Mesenchymal stem cell (in vitro differentiated cells and primary cell): Measurements from ENCODE around the gene FEN1. TPM values are rescaled to one million over a fixed set of nuclear protein-coding genes. Genes with fewer than 3 reads are reported as not detected.

ENCODE experiments used
- DNase-seq: peaks from one replicate; pipeline ENCODE4 v3.0.0-alpha.2; 2013
- H2AFZ ChIP-seq: one replicate; pipeline ENCODE4 v1.6.1; 2013; ENCODE audit warnings: low read depth, mild to moderate bottlenecking, control low read depth, inconsistent platforms, low read length, moderate library complexity
- H2AK5ac ChIP-seq: 2 replicates; pipeline ENCODE4 v1.6.1; 2013; ENCODE audit warnings: low read length, moderate library complexity, mild to moderate bottlenecking, inconsistent platforms; ENCODE audit not compliant: severe bottlenecking
- H2BK120ac ChIP-seq: one replicate; pipeline ENCODE4 v1.6.1; 2013; ENCODE audit warnings: low read depth, mild to moderate bottlenecking, inconsistent platforms, low read length, moderate library complexity
- H2BK12ac ChIP-seq, 2 experiments: one replicate each; pipeline ENCODE4 v1.6.1; 2013; ENCODE audit warnings: inconsistent platforms in 2 of 2, low read length in 2 of 2, mild to moderate bottlenecking in 2 of 2, moderate library complexity in 2 of 2, control low read depth in 1 of 2
- H2BK15ac ChIP-seq: one replicate; pipeline ENCODE4 v1.6.1; 2013; ENCODE audit warnings: mild to moderate bottlenecking, low read depth, inconsistent platforms; ENCODE audit not compliant: poor library complexity, severe bottlenecking
- H2BK5ac ChIP-seq: 2 replicates; pipeline ENCODE4 v1.6.1; 2013; ENCODE audit warnings: low read depth, mild to moderate bottlenecking, low read length, control low read depth, inconsistent platforms; ENCODE audit not compliant: poor library complexity, severe bottlenecking
- H3K14ac ChIP-seq, 2 experiments: one replicate each; pipeline ENCODE4 v1.6.1; 2013; ENCODE audit warnings: inconsistent platforms in 2 of 2, low read length in 2 of 2, control low read depth in 1 of 2, mild to moderate bottlenecking in 1 of 2, moderate library complexity in 1 of 2
- H3K18ac ChIP-seq, 2 experiments: one replicate each; pipeline ENCODE4 v1.6.1; 2013; ENCODE audit warnings: inconsistent platforms in 2 of 2, low read length in 2 of 2, control low read depth in 1 of 2, low read depth in 1 of 2, mild to moderate bottlenecking in 1 of 2
- H3K23ac ChIP-seq, 2 experiments: one replicate each; pipeline ENCODE4 v1.6.1; 2013; ENCODE audit warnings: inconsistent platforms in 2 of 2, low read length in 2 of 2, mild to moderate bottlenecking in 2 of 2, moderate library complexity in 2 of 2, control low read depth in 1 of 2
- H3K27ac ChIP-seq: 2 replicates; pipeline ENCODE4 v1.5.1; 2013; ENCODE audit warnings: mild to moderate bottlenecking, moderate library complexity, low read length, control low read depth, inconsistent platforms; ENCODE audit not compliant: poor library complexity, severe bottlenecking
- H3K27me3 ChIP-seq, 2 experiments: 2 replicates each; pipeline versions ENCODE4 v1.6.1 to v1.7.0; 2013; ENCODE audit warnings: low read length in 2 of 2, mild to moderate bottlenecking in 2 of 2, moderate library complexity in 2 of 2, control low read depth in 1 of 2, inconsistent platforms in 1 of 2; ENCODE audit not compliant: control insufficient read depth in 1 of 2, insufficient read depth in 1 of 2
- H3K36me3 ChIP-seq, 2 experiments: 2 replicates each; pipeline versions ENCODE4 v1.6.1 to v1.7.0; 2013; ENCODE audit warnings: low read length in 2 of 2, control low read depth in 1 of 2, inconsistent platforms in 1 of 2, low read depth in 1 of 2, mild to moderate bottlenecking in 1 of 2; ENCODE audit not compliant: insufficient read depth in 2 of 2, control insufficient read depth in 1 of 2
- H3K4ac ChIP-seq, 2 experiments: one replicate each; pipeline ENCODE4 v1.6.1; 2013; ENCODE audit warnings: inconsistent platforms in 2 of 2, low read length in 2 of 2, mild to moderate bottlenecking in 2 of 2, moderate library complexity in 2 of 2, control low read depth in 1 of 2, low read depth in 1 of 2
- H3K4me1 ChIP-seq: 2 replicates; pipeline ENCODE4 v1.6.1; 2013; ENCODE audit warnings: low read depth, low read length, control low read depth; ENCODE audit not compliant: control insufficient read depth, insufficient read depth
- H3K4me2 ChIP-seq: 2 replicates; pipeline ENCODE4 v1.6.1; 2013; ENCODE audit warnings: low read length, mild to moderate bottlenecking, inconsistent platforms; ENCODE audit not compliant: poor library complexity, severe bottlenecking
- H3K4me3 ChIP-seq, 2 experiments: 2 replicates each; pipeline versions ENCODE4 v1.5.1 to v1.7.0; 2013; ENCODE audit warnings: low read length in 2 of 2, mild to moderate bottlenecking in 2 of 2, control low read depth in 1 of 2, low read depth in 1 of 2; ENCODE audit not compliant: insufficient read depth in 1 of 2
- H3K79me1 ChIP-seq: replicated peaks from 2 replicates; pipeline ENCODE4 v1.6.1; 2013; ENCODE audit warnings: mild to moderate bottlenecking, control low read depth, low read length, inconsistent platforms; ENCODE audit not compliant: poor library complexity, severe bottlenecking
- H3K9ac ChIP-seq: 2 replicates; pipeline ENCODE4 v1.7.0; 2013; ENCODE audit warnings: mild to moderate bottlenecking, low read length, moderate library complexity
- H3K9me3 ChIP-seq: 2 replicates; pipeline ENCODE4 v1.7.0; 2013; ENCODE audit warnings: mild to moderate bottlenecking, low read length; ENCODE audit not compliant: control insufficient read depth
- H4K8ac ChIP-seq: one replicate; pipeline ENCODE4 v1.6.1; 2013; ENCODE audit warnings: inconsistent platforms, mild to moderate bottlenecking, low read length, moderate library complexity
- H4K91ac ChIP-seq: one replicate; pipeline ENCODE4 v1.6.1; 2013; ENCODE audit warnings: mild to moderate bottlenecking, low read length, inconsistent platforms
- WGBS: methylation state at CpG from one replicate; pipeline ENCODE4 v1.1.7; 2013; ENCODE audit warnings: mixed read lengths; 5-methylcytosine and 5-hydroxymethylcytosine counted together
- polyA plus RNA-seq, 2 experiments: library from polyadenylated mRNA; stranded (reverse); fragments of 200-250 nt; gene quantifications; one replicate each; pipeline ENCODE4 v1.2.3, GENCODE V29; 2013

FEN1 gene, protein sequence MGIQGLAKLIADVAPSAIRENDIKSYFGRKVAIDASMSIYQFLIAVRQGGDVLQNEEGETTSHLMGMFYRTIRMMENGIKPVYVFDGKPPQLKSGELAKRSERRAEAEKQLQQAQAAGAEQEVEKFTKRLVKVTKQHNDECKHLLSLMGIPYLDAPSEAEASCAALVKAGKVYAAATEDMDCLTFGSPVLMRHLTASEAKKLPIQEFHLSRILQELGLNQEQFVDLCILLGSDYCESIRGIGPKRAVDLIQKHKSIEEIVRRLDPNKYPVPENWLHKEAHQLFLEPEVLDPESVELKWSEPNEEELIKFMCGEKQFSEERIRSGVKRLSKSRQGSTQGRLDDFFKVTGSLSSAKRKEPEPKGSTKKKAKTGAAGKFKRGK
- polyA plus RNA-seq (2013, experiment 1 of 2), result 10.6 TPM
- 10.7 TPM for polyA plus RNA-seq (2013, experiment 2 of 2)

DNA sequence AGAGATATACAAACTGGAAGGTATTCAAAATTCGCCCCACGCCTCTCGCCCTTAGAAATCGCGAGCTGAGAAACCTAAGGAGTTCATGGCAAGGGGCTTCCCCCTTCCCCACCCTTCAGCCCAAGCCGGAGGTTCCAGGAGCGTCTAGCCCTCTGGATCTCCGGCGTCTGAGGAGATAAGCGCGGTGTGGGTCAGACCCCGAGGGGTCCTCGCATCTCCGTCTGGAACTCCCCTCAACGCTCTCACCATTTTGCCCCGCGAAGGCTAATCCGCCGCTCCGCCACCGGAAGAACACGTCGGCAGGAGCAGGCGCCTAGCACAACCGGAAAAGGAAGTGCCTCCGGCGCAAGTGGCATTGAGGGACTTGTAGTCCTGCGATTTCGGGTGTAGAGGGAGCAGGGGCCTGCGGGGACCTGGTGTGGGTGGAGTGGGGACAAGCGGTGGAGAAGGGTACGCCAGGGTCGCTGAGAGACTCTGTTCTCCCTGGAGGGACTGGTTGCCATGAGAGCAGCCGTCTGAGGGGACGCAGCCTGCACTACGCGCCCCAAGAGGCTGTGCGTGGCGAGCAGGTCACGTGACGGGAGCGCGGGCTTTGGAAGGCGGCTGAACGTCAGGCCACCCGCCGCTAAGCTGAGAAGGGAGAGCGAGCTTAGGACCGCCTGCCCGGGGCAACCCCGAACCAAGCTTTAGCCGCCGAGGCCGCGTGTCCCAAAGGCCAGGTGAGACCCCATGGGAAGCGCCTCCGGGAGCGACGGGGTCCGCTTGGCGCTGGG lies at the start of gene FEN1, which contains the start of gene TMEM258:
Gene FEN1, plus strand, starts transcription at position 602 of the 773 bp plus-strand sequence. CDS start 2,451 bp downstream, outside the sequence.
Gene TMEM258, minus strand, starts transcription at position 290 of the 773 bp plus-strand sequence. Its CDS starts 41 bp downstream, at position 249.
- Histone ChIP-seq H4K91ac (peak within 1 kb of the TSS; percentile 100), H3K4me1 (peaks cover 10% of the 10 kb centered on the region), H2AK5ac (no peak within 1 kb of the TSS), H3K79me1 (peaks cover 15% of the 10 kb centered on the region), H2BK12ac (peak within 1 kb of the TSS; percentile 98 to 99), H3K4me3 (peak within 1 kb of the TSS; percentile 85 to 93), H3K9ac (peak within 1 kb of the TSS; percentile 99), H4K8ac (peak within 1 kb of the TSS; percentile 100), H3K36me3 (peaks cover 38 to 49% of the 10 kb centered on the region in 2 experiments), H3K27ac (peak within 1 kb of the TSS; percentile 98), H3K4ac (peak within 1 kb of the TSS; percentile 98), H3K14ac (peak within 1 kb of the TSS in 1 of 2 experiments; percentile 99), H2BK15ac (peak within 1 kb of the TSS; percentile 99), H3K27me3 (no peaks in the 10 kb centered on the region), H3K9me3 (no peaks in the 10 kb centered on the region), H3K18ac (peak within 1 kb of the TSS; percentile 100), H2BK120ac (peak within 1 kb of the TSS; percentile 100), H2AFZ (peak within 1 kb of the TSS; percentile 99), H3K4me2 (peak within 1 kb of the TSS; percentile 82), H2BK5ac (peak within 1 kb of the TSS; percentile 100), H3K23ac (peak within 1 kb of the TSS; percentile 95 to 98)
- peak; percentile 96 for DNase-seq
- under 1% methylated on average over 46 of the region's 61 CpGs for WGBS

DNA sequence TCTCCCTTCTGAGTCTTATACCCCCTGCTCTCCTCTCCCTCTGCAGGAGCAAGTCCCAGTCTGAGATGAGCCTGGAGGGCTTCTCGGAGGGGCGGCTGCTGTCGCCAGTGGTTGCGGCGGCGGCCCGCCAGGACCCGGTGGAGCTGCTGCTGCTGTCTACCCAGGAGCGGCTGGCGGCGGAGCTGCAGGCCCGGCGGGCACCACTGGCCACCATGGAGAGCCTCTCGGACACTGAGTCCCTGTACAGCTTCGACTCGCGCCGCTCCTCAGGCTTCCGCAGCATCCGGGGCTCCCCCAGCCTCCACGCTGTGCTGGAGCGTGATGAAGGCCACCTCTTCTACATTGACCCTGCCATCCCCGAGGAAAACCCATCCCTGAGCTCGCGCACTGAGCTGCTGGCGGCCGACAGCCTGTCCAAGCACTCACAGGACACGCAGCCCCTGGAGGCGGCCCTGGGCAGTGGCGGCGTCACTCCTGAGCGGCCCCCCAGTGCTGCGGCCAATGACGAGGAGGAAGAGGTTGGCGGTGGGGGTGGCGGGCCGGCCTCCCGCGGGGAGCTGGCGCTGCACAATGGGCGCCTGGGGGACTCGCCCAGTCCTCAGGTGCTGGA lies 49.1 kb upstream of the FEN1 start:
- H2BK12ac ChIP-seq, result no peak overlapping the region
- H2AK5ac ChIP-seq, result no peak overlapping the region
- H2BK15ac ChIP-seq, result no peak overlapping the region
- DNase-seq, result no peak
- no peaks in the 10 kb centered on the region for H3K79me1 ChIP-seq
- H3K4ac ChIP-seq, result no peak overlapping the region
- no peaks in the 10 kb centered on the region for H3K9me3 ChIP-seq
- H3K27ac ChIP-seq, result no peak overlapping the region
- H3K4me3 ChIP-seq, result no peak overlapping the region
- no peak overlapping the region for H3K4me2 ChIP-seq
- no peak overlapping the region for H2BK120ac ChIP-seq
- H3K4me1 ChIP-seq, result peaks cover 37% of the 10 kb centered on the region
- H3K27me3 ChIP-seq, result peaks cover 0 to 8% of the 10 kb centered on the region in 2 experiments
- H4K8ac ChIP-seq, result no peak overlapping the region
- H3K9ac ChIP-seq, result no peak overlapping the region
- no peak overlapping the region for H3K18ac ChIP-seq
- no peak overlapping the region for H2AFZ ChIP-seq
- H4K91ac ChIP-seq, result no peak overlapping the region
- H3K36me3 ChIP-seq, result peaks cover 9 to 59% of the 10 kb centered on the region in 2 experiments
- WGBS, result 92% methylated on average over 41 of the region's 42 CpGs
- no peak overlapping the region for H2BK5ac ChIP-seq
- no peak overlapping the region for H3K23ac ChIP-seq
- H3K14ac ChIP-seq, result no peak overlapping the region

DNA sequence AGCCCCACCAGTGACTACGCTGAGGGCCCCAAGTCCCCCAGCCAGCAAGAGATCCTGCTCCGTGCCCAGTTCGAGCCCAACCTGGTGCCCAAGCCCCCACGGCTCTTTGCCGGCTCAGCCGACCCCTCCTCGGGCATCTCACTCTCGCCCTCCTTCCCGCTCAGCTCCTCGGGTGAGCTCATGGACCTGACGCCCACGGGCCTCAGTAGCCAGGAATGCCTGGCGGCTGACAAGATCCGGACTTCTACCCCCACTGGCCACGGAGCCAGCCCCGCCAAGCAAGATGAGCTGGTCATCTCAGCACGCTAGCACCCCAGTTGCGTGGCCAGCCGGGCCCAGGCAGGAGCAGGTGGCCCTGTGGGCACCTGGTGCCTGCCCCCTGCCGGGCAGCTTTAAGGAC lies 48.5 kb upstream of the FEN1 start:
- 95% methylated on average over 20 of the region's 20 CpGs for WGBS
- Histone ChIP-seq H2BK5ac (no peak overlapping the region), H2BK120ac (no peak overlapping the region), H2BK12ac (no peak overlapping the region), H3K4me2 (no peak overlapping the region), H3K36me3 (peaks cover 9 to 53% of the 10 kb centered on the region in 2 experiments), H4K91ac (no peak overlapping the region), H3K9me3 (no peaks in the 10 kb centered on the region), H3K18ac (no peak overlapping the region), H2AFZ (no peak overlapping the region), H3K4ac (no peak overlapping the region), H4K8ac (no peak overlapping the region), H3K9ac (no peak overlapping the region), H3K23ac (no peak overlapping the region), H3K4me3 (no peak overlapping the region), H3K79me1 (no peaks in the 10 kb centered on the region), H2BK15ac (no peak overlapping the region), H3K27me3 (peaks cover 0 to 14% of the 10 kb centered on the region in 2 experiments), H2AK5ac (no peak overlapping the region), H3K14ac (no peak overlapping the region), H3K4me1 (peaks cover 38% of the 10 kb centered on the region), H3K27ac (no peak overlapping the region)
- DNase-seq, result no peak
